AG04449 (cell line): ENCODE measurements around the gene AMTN.

ENCODE experiments used
- CTCF ChIA-PET: fragments of 350-600 bp; formaldehyde crosslinking; extraction: SDS; loops from one replicate; lab custom pipeline; 2021; ENCODE audit warnings: antibody characterized with exemption; lab: Yijun Ruan, JAX
- POLR2A ChIA-PET: fragments of 400-600, 350-600 bp; formaldehyde crosslinking; extraction: SDS; loops from one replicate; lab custom pipeline; 2020; ENCODE audit warnings: antibody characterized with exemption, inconsistent platforms; lab: Yijun Ruan, JAX
- DNase-seq: peaks from one replicate; pipeline ENCODE4 v3.0.0-alpha.2; 2010; ENCODE audit warnings: low read depth, low spot score
- H3K4me3 ChIP-seq: 2 replicates; pipeline ENCODE4 v1.5.1; 2011; ENCODE audit warnings: low read depth, mild to moderate bottlenecking, control low read depth, low read length
- CTCF ChIP-seq: IDR thresholded peaks from one replicate; pipeline ENCODE4 v1.5.1; 2011; ENCODE audit warnings: mild to moderate bottlenecking, moderate library complexity, low read length, control low read depth, inconsistent platforms; ENCODE audit not compliant: insufficient read depth; ENCODE audit errors: missing control alignments

Gene AMTN

GRCh38 chr4:70556856-70557255 is 38.5 kb downstream of the AMTN start:
- ChIA-PET POLR2A (no interaction called here), CTCF (no interaction called here)
- TF ChIP-seq CTCF: no peak
- H3K4me3 ChIP-seq: no peak overlapping the region
- DNase-seq: no peak

GRCh38 chr4:70559211-70559830 is 41.0 kb downstream of the AMTN start:
- no peak overlapping the region for H3K4me3 ChIP-seq
- peak; percentile 68 for TF ChIP-seq CTCF
- ChIA-PET CTCF (interaction anchor here (0.6 to 3.3 kb wide), 9 partner anchors 12 to 735 kb away, joined by 3 to 11 read pairs (median 3); no protein-coding TSS in a partner anchor), POLR2A (no interaction called here)
- peak; percentile 0 for DNase-seq

GRCh38 chr4:70559924-70560323 is 41.6 kb downstream of the AMTN start:
- DNase-seq: no peak
- ChIA-PET CTCF (interaction anchor here (1.1 to 3.3 kb wide), 3 partner anchors 12 to 736 kb away, joined by 3 to 11 read pairs (median 6); no protein-coding TSS in a partner anchor), POLR2A (no interaction called here)
- TF ChIP-seq CTCF: no peak
- no peak overlapping the region for H3K4me3 ChIP-seq

- ChIA-PET POLR2A (no interaction called here), CTCF (no interaction called here)
- H3K4me3 ChIP-seq: no peak overlapping the region
- no peak for DNase-seq
- no peak for TF ChIP-seq CTCF
These were observed 45.7 kb downstream of the AMTN start for GRCh38 chr4:70564033-70564432.

GRCh38 chr4:70570796-70571195 is 52.4 kb downstream of the AMTN start:
- CTCF ChIA-PET: no interaction called here
- no peak for TF ChIP-seq CTCF
- no peak overlapping the region for H3K4me3 ChIP-seq
- POLR2A ChIA-PET: no interaction called here
- DNase-seq: no peak

GRCh38 chr4:70571772-70572171 is 53.4 kb downstream of the AMTN start:
- ChIA-PET CTCF (interaction anchor here (1.3 kb wide), 1 partner anchor 13 kb away, joined by 6 read pairs; no protein-coding TSS in a partner anchor), POLR2A (no interaction called here)
- H3K4me3 ChIP-seq: no peak overlapping the region
- no peak for DNase-seq
- no peak for TF ChIP-seq CTCF
